KOPT-K1 (cell line): ENCODE data around the gene AMDHD2.

ENCODE experiments used
- H3K27ac ChIP-seq: fragments of 200-600 bp; sonication (generic); 2 replicates; pipeline ENCODE4 v1.5.1; 2016; ENCODE audit warnings: antibody characterized with exemption, mild to moderate bottlenecking, low read depth, low read length; ENCODE audit not compliant: poor library complexity, severe bottlenecking
- H3K36me3 ChIP-seq: fragments of 200-600 bp; sonication (generic); 2 replicates; pipeline ENCODE4 v1.5.1; 2017; ENCODE audit warnings: antibody characterized with exemption, mild to moderate bottlenecking, low read length, moderate library complexity; ENCODE audit not compliant: insufficient read depth
- H3K9me3 ChIP-seq: fragments of 200-600 bp; sonication (generic); 2 replicates; pipeline ENCODE4 v1.5.1; 2017; ENCODE audit warnings: antibody characterized with exemption, low read length, mild to moderate bottlenecking; ENCODE audit not compliant: insufficient read depth, poor library complexity, severe bottlenecking

Gene AMDHD2

DNA sequence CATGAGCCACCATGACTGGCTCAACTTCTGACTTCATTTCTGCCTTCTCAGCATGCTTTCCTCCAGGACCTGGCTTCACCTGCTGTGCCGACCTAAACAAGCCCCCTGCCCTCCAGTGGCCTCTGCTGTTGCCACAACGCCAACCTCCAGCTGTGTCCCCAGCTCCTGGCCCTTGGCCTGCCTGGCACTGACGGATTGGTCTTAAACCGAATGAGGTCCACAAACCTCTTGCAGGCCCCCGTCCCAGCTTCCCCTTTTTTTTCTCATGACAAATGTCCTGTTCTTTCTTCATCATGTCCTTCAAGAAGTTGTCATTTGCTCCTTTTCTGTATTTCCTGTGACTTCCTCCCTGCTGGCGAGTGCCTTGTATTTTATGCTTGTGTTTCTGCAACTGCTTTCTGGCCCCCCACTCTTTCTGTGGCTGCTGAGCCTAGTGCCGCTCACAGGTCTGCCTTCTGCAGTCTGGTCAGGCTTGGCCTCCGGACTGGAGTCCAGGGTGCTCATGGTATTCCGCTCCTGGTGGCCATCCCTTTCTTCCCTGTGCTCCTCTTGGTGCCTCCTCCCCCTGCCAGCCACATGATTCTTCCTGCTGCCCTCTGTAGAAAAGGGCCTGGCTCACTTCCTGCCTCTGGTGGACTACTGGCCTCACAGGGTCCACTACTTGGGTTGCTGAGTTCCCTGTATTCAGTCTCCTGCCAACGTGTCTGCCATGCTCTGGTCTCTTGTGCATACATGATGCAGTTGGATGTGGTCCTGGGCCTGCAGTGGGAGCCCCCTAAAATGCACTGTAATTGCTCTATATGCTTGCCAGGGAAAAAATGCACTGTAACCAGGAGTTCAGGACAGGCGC is 3.6 kb upstream of the AMDHD2 start:
- Histone ChIP-seq H3K36me3 (peaks cover 16% of the 10 kb centered on the region), H3K27ac (no peak overlapping the region), H3K9me3 (no peaks in the 10 kb centered on the region)

DNA sequence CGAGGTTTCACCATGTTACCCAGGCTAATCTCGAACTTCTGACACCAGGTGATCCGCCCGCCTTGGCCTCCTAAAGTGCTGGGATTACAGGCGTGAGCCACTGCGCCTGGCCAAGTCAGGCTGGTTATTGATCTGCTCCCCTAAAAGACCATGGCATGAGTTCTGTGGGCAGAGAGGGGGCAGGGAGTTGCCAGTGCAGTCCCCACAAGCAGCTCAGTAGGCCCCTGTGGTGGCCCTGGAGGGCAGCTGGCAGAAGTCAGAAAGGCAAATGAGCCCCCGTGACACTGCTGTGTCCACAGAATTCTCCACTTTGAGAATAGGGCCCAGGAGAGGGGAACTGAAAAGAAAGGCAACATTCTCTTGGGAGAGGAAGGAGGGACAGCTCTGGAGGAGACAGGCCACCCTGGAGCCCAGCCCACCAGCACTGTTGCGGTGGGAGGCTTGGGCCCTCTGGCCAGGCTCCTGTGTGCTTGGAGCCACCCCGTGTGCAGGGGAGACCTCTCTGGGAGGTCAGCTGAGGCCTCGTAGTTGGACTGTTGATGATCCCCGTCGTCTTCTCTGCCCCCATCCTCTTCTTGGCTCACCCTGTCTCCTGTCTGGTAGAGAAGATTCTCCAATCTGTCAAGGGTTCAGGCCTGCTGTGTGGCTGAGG is 2.1 kb upstream of the AMDHD2 start:
- Histone ChIP-seq H3K27ac (no peak overlapping the region), H3K9me3 (no peaks in the 10 kb centered on the region), H3K36me3 (peaks cover 28% of the 10 kb centered on the region)

DNA sequence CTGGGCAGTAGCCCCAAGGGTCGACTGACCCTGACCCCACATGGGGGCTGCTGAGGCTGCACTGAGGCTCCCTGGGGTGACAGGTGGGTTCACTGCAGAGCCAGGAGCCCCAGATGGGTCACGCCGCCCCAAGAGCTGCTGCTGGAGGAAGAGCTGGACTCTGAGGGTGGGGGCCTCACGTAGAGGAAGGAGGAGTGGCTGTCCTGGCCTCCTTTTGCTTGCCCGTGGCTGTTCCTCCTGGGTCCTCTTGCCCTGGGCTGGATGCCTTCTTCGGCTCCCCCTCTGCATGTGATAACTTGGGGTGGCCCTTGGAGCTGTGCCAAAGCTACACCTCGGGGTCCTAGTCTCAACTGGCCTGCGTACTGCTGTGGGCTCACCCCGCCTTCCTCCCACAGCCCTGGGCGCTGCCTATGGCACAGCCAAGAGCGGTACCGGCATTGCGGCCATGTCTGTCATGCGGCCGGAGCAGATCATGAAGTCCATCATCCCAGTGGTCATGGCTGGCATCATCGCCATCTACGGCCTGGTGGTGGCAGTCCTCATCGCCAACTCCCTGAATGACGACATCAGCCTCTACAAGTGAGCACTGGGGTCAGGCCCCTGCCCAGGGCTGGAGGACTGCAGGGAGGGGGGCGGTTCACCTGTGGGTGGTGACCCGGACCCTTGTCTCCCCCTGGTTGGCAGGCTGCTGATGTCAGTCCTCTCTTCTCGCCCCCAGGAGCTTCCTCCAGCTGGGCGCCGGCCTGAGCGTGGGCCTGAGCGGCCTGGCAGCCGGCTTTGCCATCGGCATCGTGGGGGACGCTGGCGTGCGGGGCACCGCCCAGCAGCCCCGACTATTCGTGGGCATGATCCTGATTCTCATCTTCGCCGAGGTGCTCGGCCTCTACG is 1.1 kb upstream of the AMDHD2 start:
- H3K27ac ChIP-seq = no peak overlapping the region
- no peaks in the 10 kb centered on the region for H3K9me3 ChIP-seq
- H3K36me3 ChIP-seq = peaks cover 38% of the 10 kb centered on the region

DNA sequence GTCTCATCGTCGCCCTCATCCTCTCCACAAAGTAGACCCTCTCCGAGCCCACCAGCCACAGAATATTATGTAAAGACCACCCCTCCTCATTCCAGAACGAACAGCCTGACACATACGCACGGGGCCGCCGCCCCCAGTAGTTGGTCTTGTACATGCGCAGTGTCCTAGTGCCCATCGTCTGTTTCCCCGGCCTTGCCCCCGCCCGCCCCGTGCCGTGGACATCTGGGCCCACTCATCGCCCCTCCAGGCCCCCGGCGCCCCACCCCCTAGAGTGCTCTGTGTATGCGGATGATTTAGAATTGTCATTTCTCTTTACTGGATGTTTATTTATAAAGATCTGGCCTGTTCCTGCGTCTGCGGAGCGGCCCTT is 475 bp upstream of the AMDHD2 start:
- peaks cover 44% of the 10 kb centered on the region for H3K36me3 ChIP-seq
- no peaks in the 10 kb centered on the region for H3K9me3 ChIP-seq
- peak overlapping the region; percentile 25 for H3K27ac ChIP-seq

DNA sequence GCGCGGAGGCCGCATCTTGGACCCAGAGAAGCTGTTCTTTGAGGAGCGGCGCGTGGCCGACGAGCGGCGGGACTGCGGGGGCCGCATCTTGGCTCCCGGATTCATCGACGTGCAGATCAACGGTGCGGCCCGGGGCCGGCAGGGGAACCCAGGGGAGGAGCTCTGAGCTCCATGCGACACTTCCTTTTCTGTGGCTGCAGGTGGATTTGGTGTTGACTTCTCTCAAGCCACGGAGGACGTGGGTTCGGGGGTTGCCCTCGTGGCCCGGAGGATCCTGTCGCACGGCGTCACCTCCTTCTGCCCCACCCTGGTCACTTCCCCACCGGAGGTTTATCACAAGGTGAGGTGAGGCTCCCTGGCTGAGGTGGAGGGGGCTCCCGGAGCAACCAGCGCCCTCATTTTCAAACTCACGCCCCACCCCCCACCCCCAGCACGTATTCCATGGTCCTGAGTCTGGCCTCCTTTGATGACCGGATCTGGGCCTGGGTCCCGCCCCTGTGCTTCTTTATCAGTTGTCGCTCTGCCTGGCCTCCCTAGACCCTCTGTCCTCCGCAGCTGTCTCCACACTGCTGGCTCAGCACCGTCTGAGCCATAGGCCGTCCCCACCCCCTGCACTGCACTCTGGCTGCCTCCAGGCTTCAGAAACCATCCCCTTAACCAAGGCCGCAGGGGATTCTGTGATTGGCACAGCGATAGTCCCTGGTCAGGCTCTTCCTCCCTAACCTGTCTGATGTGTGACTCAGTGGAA is 787 bp downstream of the AMDHD2 start:
- no peaks in the 10 kb centered on the region for H3K9me3 ChIP-seq
- peaks cover 48% of the 10 kb centered on the region for H3K36me3 ChIP-seq
- peak overlapping the region; percentile 50 for H3K27ac ChIP-seq

DNA sequence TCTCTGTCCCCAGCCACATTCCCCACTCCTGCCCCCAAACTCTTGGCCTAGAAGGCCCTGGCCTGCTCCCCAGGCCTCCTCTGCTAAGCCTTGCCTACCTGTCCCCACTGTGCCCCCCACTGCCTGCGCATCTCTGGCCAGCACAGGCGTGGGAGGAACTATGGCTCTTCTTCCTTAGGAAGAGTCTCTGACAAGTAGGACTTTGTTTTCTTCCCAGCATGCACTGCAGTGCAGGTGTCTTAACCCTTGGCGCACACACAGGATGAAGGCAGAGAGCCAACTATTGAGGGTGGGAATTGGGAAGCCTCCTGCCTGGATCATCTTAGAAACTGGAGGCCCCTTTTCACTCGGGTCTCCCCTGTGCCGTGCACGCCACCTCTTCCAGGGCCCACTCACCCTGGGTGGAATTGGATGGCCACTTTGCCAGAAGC is 3.6 kb downstream of the AMDHD2 start:
- Histone ChIP-seq H3K9me3 (no peaks in the 10 kb centered on the region), H3K36me3 (peaks cover 64% of the 10 kb centered on the region), H3K27ac (no peak overlapping the region)

DNA sequence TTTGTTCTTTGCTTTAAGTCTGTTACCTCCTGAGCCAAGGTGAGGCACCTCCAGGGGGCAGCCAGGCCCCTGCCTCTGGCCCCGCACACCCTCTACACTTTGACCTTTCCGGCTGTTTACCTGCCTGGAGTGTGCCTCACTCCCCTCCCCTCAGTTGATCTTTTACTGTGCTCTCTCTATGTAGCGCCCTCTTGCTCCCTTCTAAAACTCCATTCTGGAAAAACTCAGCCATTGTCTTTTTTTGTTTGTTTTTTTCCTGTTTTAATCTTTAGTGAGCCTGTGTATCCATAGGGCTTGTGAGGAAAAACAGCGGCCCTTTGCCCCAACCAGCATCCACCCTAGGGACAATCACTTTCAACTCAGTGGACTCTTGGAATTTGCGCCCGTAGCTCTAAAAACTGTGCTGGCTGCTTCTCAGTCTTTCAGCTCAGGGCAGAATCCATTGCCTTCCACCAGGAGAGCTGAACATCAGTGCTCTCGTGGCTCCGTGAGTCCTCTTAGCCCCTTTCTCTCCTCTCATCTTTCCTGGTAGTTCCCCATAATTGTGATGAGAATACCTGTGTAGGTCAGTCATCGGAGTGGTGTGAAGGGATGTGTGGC is 4.3 kb downstream of the AMDHD2 start:
- Histone ChIP-seq H3K36me3 (peaks cover 70% of the 10 kb centered on the region), H3K27ac (no peak overlapping the region), H3K9me3 (no peaks in the 10 kb centered on the region)

DNA sequence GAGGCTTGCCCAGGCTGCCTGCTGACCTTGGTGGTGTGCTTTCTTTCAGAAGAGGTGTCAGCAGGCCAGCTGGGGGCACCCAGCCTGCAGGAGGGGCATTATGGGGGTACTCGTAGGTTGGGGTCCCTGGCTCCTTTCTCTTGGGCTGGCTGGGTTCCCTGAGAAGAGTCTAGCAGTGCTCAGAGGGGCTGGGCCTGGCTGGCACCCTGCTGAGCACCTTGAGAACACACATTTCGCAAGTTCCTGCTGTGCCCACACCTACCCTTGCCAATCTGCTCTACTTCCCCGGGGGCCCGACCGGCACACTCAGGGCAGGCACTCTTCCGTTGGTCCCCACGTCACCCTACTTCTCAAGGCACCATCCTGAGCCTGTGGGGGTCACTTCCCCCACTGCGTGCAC is 6.0 kb downstream of the AMDHD2 start:
- no peaks in the 10 kb centered on the region for H3K9me3 ChIP-seq
- H3K27ac ChIP-seq = no peak overlapping the region
- H3K36me3 ChIP-seq = peaks cover 75% of the 10 kb centered on the region

DNA sequence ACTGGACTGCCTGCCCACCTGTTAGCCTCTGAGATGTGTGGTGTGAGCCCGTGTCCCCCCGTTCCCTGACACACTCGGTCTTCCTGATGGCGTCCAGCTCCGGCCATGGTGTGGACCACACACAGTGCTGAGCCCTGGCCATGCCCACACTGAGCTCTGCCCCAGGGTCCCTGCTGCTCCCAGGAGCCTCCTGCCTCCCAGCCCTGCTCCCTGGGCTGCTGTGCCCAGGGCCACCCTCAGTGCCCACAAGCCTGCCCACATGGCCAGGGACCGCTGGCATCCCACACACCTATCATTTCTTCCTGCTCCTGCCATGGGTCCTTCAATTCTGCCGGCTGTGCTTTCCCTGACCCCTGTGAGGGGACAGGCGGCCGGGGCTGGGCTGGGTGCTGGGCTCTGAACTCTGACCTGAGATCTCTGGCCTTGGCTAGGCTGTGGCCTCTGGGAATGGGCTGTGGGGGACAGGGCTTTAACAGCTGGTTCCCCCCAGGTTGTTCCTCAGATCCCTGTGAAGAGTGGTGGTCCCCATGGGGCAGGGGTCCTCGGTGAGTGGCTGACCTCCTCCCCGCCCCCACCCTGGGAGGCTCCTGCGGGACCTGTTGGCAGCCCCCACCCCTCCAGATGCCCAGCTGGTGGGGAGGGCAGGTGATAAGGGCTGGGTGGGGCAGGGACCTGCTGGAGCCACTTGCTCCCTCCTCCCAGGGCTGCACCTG is 7.1 kb downstream of the AMDHD2 start:
- H3K36me3 ChIP-seq = peaks cover 69% of the 10 kb centered on the region
- no peaks in the 10 kb centered on the region for H3K9me3 ChIP-seq
- H3K27ac ChIP-seq = no peak overlapping the region

DNA sequence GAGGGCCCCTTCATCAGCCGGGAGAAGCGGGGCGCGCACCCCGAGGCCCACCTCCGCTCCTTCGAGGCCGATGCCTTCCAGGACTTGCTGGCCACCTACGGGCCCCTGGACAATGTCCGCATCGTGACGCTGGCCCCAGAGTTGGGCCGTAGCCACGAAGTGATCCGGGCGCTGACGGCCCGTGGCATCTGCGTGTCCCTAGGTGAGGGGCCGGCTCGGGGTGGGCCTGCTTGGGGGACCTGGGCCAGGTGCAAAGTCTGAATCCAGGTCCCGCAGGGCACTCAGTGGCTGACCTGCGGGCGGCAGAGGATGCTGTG is 7.6 kb downstream of the AMDHD2 start:
- no peaks in the 10 kb centered on the region for H3K9me3 ChIP-seq
- peaks cover 64% of the 10 kb centered on the region for H3K36me3 ChIP-seq
- H3K27ac ChIP-seq = no peak overlapping the region

DNA sequence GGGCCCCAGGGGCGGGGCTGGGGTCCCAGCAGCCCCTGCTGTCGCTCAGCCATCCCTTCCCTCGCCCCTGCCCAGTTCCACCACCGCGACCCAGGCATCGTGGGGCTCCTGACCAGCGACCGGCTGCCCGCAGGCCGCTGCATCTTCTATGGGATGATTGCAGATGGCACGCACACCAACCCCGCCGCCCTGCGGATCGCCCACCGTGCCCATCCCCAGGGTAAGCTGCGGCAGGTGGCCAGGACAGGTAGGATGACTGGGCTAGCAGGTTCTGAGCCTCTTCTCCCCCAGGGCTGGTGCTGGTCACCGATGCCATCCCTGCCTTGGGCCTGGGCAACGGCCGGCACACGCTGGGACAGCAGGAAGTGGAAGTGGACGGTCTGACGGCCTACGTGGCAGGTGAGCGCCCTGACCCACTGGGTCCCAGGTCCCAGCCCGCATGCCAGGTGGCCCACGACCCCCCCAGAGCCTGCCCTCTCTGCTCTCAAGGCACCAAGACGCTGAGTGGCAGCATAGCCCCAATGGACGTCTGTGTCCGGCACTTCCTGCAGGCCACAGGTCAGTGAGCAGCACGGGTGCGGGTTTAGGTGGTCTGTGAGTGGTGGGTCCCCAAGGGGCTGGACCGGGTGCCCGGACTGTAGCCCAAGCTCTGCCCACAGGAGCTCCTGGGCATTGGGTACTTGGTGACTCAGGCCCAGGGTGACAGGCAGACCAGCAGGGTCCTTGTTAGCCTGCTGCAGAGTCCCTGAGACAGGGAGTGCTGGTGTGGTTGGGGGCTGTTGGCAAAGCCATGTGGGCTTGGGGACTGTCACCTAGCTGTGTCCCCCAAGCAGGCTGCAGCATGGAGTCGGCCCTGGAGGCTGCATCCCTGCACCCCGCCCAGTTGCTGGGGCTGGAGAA is 8.2 kb downstream of the AMDHD2 start:
- Histone ChIP-seq H3K27ac (no peak overlapping the region), H3K9me3 (no peaks in the 10 kb centered on the region), H3K36me3 (peaks cover 60% of the 10 kb centered on the region)

DNA sequence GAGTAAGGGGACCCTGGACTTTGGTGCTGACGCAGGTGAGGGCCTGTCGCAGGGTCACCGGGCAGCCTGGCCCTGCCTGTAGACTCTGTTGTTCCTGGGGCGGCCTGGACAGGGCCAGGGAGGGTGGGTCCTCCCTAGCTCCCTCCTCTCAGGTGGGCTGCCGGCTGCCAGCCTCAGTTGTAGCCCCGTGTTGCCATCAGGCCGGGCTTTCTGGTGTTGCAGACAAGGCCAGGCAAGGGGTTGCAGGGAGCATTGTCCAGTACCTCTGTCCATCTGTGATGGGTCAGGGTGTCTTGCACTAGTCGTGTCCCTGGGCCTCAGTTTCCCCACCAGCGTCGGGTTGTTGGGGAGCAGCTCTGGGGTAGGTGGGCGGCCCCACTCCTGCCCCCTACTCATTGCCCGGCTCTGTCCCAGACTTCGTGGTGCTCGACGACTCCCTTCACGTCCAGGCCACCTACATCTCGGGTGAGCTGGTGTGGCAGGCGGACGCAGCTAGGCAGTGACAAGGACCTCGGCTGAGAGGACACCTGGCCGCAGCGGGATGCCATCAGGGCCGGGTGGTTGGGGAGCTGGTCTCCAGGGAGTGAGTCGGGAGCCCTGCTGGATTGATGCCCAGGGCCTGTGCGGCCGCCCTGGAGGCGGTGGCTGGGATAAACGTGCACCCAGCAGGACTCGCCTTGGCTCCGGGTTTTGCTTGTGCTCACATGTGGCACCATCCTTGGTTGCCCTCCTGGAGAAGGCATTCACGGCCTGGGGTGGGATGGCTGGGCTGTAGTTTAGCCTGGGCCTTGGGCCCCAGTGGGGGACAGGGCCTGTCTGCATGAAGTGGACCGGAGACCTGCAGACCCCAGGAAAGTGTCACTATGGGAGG is 9.1 kb downstream of the AMDHD2 start:
- Histone ChIP-seq H3K27ac (no peak overlapping the region), H3K36me3 (peaks cover 51% of the 10 kb centered on the region), H3K9me3 (no peaks in the 10 kb centered on the region)
